Measurements from ENCODE around the gene HDAC9.

DNA sequence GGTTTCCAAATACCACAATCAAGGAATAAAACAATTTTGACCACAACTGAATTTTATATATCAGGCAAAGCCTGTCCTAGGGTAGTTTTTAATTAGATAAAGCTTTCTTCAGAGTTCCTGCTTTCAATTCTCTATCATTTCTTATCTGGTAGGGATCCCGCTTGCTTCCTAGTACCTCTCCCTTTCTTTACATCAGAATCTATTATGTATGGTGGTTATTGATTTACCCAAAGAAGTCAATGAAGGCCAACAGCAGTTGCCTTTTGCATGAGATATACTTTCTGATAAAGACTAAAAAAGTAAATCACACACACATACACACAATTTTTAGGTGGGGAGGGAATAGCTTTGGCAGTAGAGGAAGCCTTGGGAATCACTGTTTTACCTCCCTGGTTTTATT lies 70.7 kb downstream of the HDAC9 start:
- TF ChIP-seq EZH2 (IDR thresholded peaks at IDR 0.05): no peak
- TF ChIP-seq, protein P1, sequence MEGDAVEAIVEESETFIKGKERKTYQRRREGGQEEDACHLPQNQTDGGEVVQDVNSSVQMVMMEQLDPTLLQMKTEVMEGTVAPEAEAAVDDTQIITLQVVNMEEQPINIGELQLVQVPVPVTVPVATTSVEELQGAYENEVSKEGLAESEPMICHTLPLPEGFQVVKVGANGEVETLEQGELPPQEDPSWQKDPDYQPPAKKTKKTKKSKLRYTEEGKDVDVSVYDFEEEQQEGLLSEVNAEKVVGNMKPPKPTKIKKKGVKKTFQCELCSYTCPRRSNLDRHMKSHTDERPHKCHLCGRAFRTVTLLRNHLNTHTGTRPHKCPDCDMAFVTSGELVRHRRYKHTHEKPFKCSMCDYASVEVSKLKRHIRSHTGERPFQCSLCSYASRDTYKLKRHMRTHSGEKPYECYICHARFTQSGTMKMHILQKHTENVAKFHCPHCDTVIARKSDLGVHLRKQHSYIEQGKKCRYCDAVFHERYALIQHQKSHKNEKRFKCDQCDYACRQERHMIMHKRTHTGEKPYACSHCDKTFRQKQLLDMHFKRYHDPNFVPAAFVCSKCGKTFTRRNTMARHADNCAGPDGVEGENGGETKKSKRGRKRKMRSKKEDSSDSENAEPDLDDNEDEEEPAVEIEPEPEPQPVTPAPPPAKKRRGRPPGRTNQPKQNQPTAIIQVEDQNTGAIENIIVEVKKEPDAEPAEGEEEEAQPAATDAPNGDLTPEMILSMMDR (IDR thresholded peaks at IDR 0.05): no peak
